IMR-90 (cell line): ENCODE measurements around the gene ADAMTS18. TPM values are rescaled to one million over a fixed set of nuclear protein-coding genes. Genes with fewer than 3 reads are reported as not detected.

ENCODE experiments used
- ATAC-seq: fragments of 200-7000 bp; cut with Tn5 transposase; 2 replicates; pipeline ENCODE4 v1.9.1; 2020; ENCODE audit warnings: low read depth, mild to moderate bottlenecking, moderate library complexity
- BruUV-seq: library from RNA; stranded (reverse); fragments of 400-500 nt; replicated peaks from 2 replicates; lab custom pipeline; 2021; lab: Mats Ljungman, UMichigan
- CTCF ChIA-PET: fragments of 300-600 bp; formaldehyde crosslinking; extraction: SDS; loops from one replicate; lab custom pipeline; 2021; ENCODE audit warnings: antibody characterized with exemption; lab: Yijun Ruan, JAX
- POLR2A ChIA-PET: fragments of 300-600 bp; sonication (Branson Sonifier 250); formaldehyde crosslinking; loops from one replicate; lab custom pipeline; 2022; ENCODE audit warnings: antibody characterized with exemption; ENCODE audit not compliant: unreplicated experiment; lab: Charles Lee
- DNase-seq: peaks from one replicate; pipeline ENCODE4 v3.0.0; 2013
- H2AFZ ChIP-seq: replicated peaks from 2 replicates; pipeline ENCODE3; 2013; ENCODE audit warnings: low read length, mild to moderate bottlenecking; ENCODE audit not compliant: poor library complexity
- H2AK5ac ChIP-seq: 2 replicates; pipeline ENCODE4 v1.6.1; 2013; ENCODE audit warnings: low read depth, low read length, inconsistent platforms
- H2AK9ac ChIP-seq: replicated peaks from 2 replicates; pipeline ENCODE3; 2013; ENCODE audit warnings: mild to moderate bottlenecking, low read depth, low read length, moderate library complexity; ENCODE audit not compliant: poor library complexity
- H2BK120ac ChIP-seq: 2 replicates; pipeline ENCODE4 v1.6.1; 2013; ENCODE audit warnings: low read depth, low read length, inconsistent platforms
- H2BK15ac ChIP-seq: 3 replicates; pipeline ENCODE4 v1.6.1; 2013; ENCODE audit warnings: low read depth, low read length, inconsistent platforms
- H2BK20ac ChIP-seq: 2 replicates; pipeline ENCODE4 v1.6.1; 2013; ENCODE audit warnings: low read depth, mild to moderate bottlenecking, inconsistent platforms, low read length, moderate library complexity
- H2BK5ac ChIP-seq: 2 replicates; pipeline ENCODE4 v1.6.1; 2013; ENCODE audit warnings: mild to moderate bottlenecking, low read depth, low read length, inconsistent platforms; ENCODE audit not compliant: poor library complexity, severe bottlenecking
- H3K14ac ChIP-seq: replicated peaks from 2 replicates; pipeline ENCODE4 v1.6.1; 2013; ENCODE audit warnings: low read depth, low read length, inconsistent platforms
- H3K18ac ChIP-seq: 2 replicates; pipeline ENCODE4 v1.6.1; 2013; ENCODE audit warnings: low read depth, low read length, control low read depth
- H3K23ac ChIP-seq: 2 replicates; pipeline ENCODE4 v1.6.1; 2013; ENCODE audit warnings: low read depth, low read length, inconsistent platforms
- H3K27ac ChIP-seq: 2 replicates; pipeline ENCODE4 v1.5.1; 2013; ENCODE audit warnings: mild to moderate bottlenecking, control low read depth, low read length; ENCODE audit not compliant: insufficient read depth
- H3K27me3 ChIP-seq: 2 replicates; pipeline ENCODE4 v1.6.1; 2013; ENCODE audit warnings: low read length; ENCODE audit not compliant: control insufficient read depth, insufficient read depth
- H3K36me3 ChIP-seq: 2 replicates; pipeline ENCODE4 v1.6.1; 2013; ENCODE audit warnings: low read length, mixed read lengths; ENCODE audit not compliant: control insufficient read depth, insufficient read depth
- H3K4ac ChIP-seq: 2 replicates; pipeline ENCODE4 v1.6.1; 2013; ENCODE audit warnings: low read depth, low read length, inconsistent platforms
- H3K4me1 ChIP-seq: 2 replicates; pipeline ENCODE4 v1.6.1; 2013; ENCODE audit warnings: low read length, mixed read lengths; ENCODE audit not compliant: control insufficient read depth, insufficient read depth
- H3K4me2 ChIP-seq: 2 replicates; pipeline ENCODE4 v1.6.1; 2013; ENCODE audit warnings: low read depth, mild to moderate bottlenecking, control low read depth, low read length, moderate library complexity
- H3K4me3 ChIP-seq: 2 replicates; pipeline ENCODE4 v1.5.1; 2013; ENCODE audit warnings: low read depth, mild to moderate bottlenecking, control low read depth, low read length, moderate library complexity; ENCODE audit not compliant: insufficient read depth
- H3K56ac ChIP-seq: 2 replicates; pipeline ENCODE4 v1.6.1; 2013; ENCODE audit warnings: low read length, inconsistent platforms; ENCODE audit not compliant: insufficient read depth; ENCODE audit errors: extremely low read depth
- H3K79me1 ChIP-seq, 2 experiments: 2 replicates each; pipeline ENCODE4 v1.6.1; 2013; ENCODE audit warnings: low read length in 2 of 2, inconsistent platforms in 1 of 2, low read depth in 1 of 2
- H3K9ac ChIP-seq: 2 replicates; pipeline ENCODE4 v1.6.1; 2013; ENCODE audit warnings: low read depth, low read length, control low read depth
- H3K9me1 ChIP-seq: 2 replicates; pipeline ENCODE4 v1.6.1; 2013; ENCODE audit warnings: low read length, inconsistent platforms; ENCODE audit not compliant: insufficient read depth
- H3K9me3 ChIP-seq: 2 replicates; pipeline ENCODE4 v1.6.1; 2013; ENCODE audit warnings: low read length; ENCODE audit not compliant: control insufficient read depth, insufficient read depth
- H4K20me1 ChIP-seq: 2 replicates; pipeline ENCODE4 v1.6.1; 2013; ENCODE audit warnings: low read length, inconsistent platforms; ENCODE audit not compliant: insufficient read depth
- H4K5ac ChIP-seq: 2 replicates; pipeline ENCODE4 v1.6.1; 2013; ENCODE audit warnings: mild to moderate bottlenecking, low read depth, low read length, control low read depth
- H4K8ac ChIP-seq, 2 experiments: 2 replicates each; pipeline ENCODE4 v1.6.1; 2013; ENCODE audit warnings: low read depth in 2 of 2, low read length in 2 of 2, control low read depth in 1 of 2, inconsistent platforms in 1 of 2
- H4K91ac ChIP-seq: 2 replicates; pipeline ENCODE4 v1.6.1; 2013; ENCODE audit warnings: low read depth, low read length, inconsistent platforms; ENCODE audit not compliant: insufficient read depth
- ELK1 ChIP-seq: fragments of 150-350 bp; IDR thresholded peaks from 2 replicates; pipeline ENCODE4 v1.6.1; 2016; ENCODE audit warnings: low read depth, mild to moderate bottlenecking, low read length, moderate library complexity, borderline replicate concordance
- FOS ChIP-seq: fragments of 150-350 bp; IDR thresholded peaks from 2 replicates; pipeline ENCODE4 v1.6.1; 2016; ENCODE audit warnings: low read depth, low read length
- MAFK ChIP-seq: IDR thresholded peaks from 2 replicates; pipeline ENCODE4 v1.6.1; 2012; ENCODE audit warnings: low read depth, low read length, improper control_type of control experiment
- MXI1 ChIP-seq: IDR thresholded peaks from 2 replicates; pipeline ENCODE4 v1.6.1; 2012; ENCODE audit warnings: low read depth, mild to moderate bottlenecking, low read length, moderate library complexity, borderline replicate concordance
- NFE2L2 ChIP-seq: fragments of 150-350 bp; IDR thresholded peaks from 2 replicates; pipeline ENCODE4 v1.6.1; 2016; ENCODE audit warnings: low read depth, mild to moderate bottlenecking, low read length
- POLR2A ChIP-seq: IDR thresholded peaks from 2 replicates; pipeline ENCODE4 v1.6.1; 2012; ENCODE audit warnings: mild to moderate bottlenecking, low read depth, low read length
- WGBS, 2 experiments: methylation state at CpG; one replicate each; pipeline versions ENCODE4 v1.1.5 to v1.1.7; 2013; ENCODE audit warnings: missing lambda C conversion rate in 2 of 2; ENCODE audit not compliant: insufficient read length in 1 of 2; ENCODE audit errors: extremely low coverage in 2 of 2; 5-methylcytosine and 5-hydroxymethylcytosine counted together
- dilution Hi-C: fragments of 300-500 bp; cut with HindIII; formaldehyde crosslinking; loops from one replicate; pipeline ENCODE4 v1.14.3; 2018; ENCODE audit warnings: low sequenced_read_pairs; ENCODE audit not compliant: unreplicated experiment
- in situ Hi-C: fragments of 300-500 bp; cut with MboI; formaldehyde crosslinking; loops from 3 replicates; pipeline ENCODE4 v1.14.3; 2019; ENCODE audit warnings: low sequenced_read_pairs, inconsistent platforms, mixed read lengths
- intact Hi-C: fragments of 100-400 bp; cut with micrococcal nuclease; formaldehyde crosslinking; loops from 2 replicates; pipeline ENCODE4 v1.10.0; 2022
- polyA plus RNA-seq, 3 experiments: library from polyadenylated mRNA; depleted of rRNA; stranded (reverse); fragments of >200 nt; gene quantifications; 2 replicates each; pipeline ENCODE4 v1.2.3, GENCODE V29; 2012; ENCODE audit warnings: low replicate concordance in 1 of 3
- total RNA-seq: library from RNA; depleted of rRNA; stranded (reverse); fragments of >200 nt; gene quantifications from 2 replicates; pipeline ENCODE4 v1.2.3, GENCODE V29; 2012
- TF ChIP-seq, protein P1 (sequence below): conservative IDR thresholded peaks from 2 replicates; pipeline ENCODE4 v1.5.1; 2012; ENCODE audit warnings: mild to moderate bottlenecking, low read depth, low read length, improper control_type of control experiment

Gene ADAMTS18
- total and polyA plus RNA-seq, 2 of the 4 experiments (the other 2 are of a cell fraction): not detected

DNA sequence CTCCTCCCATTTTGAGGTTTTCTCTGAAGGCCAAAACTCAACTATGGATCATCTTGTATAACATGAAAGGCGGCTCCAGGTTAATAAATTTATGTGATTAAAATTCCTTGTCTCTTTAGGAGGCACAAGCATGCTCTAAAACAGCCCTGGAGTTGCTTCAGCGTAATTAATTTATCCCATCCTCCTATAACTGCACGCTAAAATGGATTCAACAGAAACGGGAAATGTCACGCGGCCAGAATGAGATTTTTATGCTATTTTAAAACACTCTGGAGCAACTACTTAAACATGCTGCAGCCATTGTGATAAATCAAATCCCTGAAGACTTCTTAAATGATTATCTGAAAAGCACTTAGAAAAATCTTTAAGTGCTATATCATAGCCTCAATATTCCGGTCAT lies 106.6 kb downstream of the ADAMTS18 start:
- no CpG with 5 or more reads among the region's 7 CpGs for WGBS, 2 experiments
- Histone ChIP-seq H2BK5ac (no peak overlapping the region), H2BK20ac (no peak overlapping the region), H2AFZ (no peak overlapping the region), H2AK9ac (no peak overlapping the region), H3K4me1 (no peaks in the 10 kb centered on the region), H4K20me1 (no peaks in the 10 kb centered on the region), H3K79me1 (no peaks in the 10 kb centered on the region), H3K36me3 (no peaks in the 10 kb centered on the region), H3K56ac (no peak overlapping the region), H4K8ac (no peak overlapping the region), H3K27me3 (no peaks in the 10 kb centered on the region), H3K14ac (no peak overlapping the region), H3K4me3 (no peak overlapping the region), H3K4me2 (no peak overlapping the region), H2BK120ac (no peak overlapping the region), H3K4ac (no peak overlapping the region), H3K27ac (no peak overlapping the region), H2BK15ac (no peak overlapping the region), H3K18ac (no peak overlapping the region), H4K5ac (no peak overlapping the region), H3K9me1 (no peaks in the 10 kb centered on the region), H2AK5ac (no peak overlapping the region), H3K9ac (no peak overlapping the region), H3K23ac (no peak overlapping the region), H3K9me3 (no peaks in the 10 kb centered on the region), H4K91ac (no peak overlapping the region)
- TF ChIP-seq FOS: no peak
- no peak for TF ChIP-seq NFE2L2
- no peak for TF ChIP-seq MAFK
- TF ChIP-seq POLR2A: no peak
- TF ChIP-seq ELK1: no peak
- TF ChIP-seq, protein P1, sequence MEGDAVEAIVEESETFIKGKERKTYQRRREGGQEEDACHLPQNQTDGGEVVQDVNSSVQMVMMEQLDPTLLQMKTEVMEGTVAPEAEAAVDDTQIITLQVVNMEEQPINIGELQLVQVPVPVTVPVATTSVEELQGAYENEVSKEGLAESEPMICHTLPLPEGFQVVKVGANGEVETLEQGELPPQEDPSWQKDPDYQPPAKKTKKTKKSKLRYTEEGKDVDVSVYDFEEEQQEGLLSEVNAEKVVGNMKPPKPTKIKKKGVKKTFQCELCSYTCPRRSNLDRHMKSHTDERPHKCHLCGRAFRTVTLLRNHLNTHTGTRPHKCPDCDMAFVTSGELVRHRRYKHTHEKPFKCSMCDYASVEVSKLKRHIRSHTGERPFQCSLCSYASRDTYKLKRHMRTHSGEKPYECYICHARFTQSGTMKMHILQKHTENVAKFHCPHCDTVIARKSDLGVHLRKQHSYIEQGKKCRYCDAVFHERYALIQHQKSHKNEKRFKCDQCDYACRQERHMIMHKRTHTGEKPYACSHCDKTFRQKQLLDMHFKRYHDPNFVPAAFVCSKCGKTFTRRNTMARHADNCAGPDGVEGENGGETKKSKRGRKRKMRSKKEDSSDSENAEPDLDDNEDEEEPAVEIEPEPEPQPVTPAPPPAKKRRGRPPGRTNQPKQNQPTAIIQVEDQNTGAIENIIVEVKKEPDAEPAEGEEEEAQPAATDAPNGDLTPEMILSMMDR: no peak
- TF ChIP-seq MXI1: no peak
- no peak for ATAC-seq
- dilution Hi-C loops (no loop called here), intact Hi-C loops (no loop called here), in situ Hi-C loops (no loop called here)
- no TSS peak for BruUV-seq
- no peak for DNase-seq
- ChIA-PET POLR2A (no interaction called here), CTCF (no interaction called here)
